Fibroblast of lung (primary cell): Measurements from ENCODE around the gene DRD2. TPM values are rescaled to one million over a fixed set of nuclear protein-coding genes. Genes with fewer than 3 reads are reported as not detected.

ENCODE experiments used
- DNase-seq, 2 donors: peaks; one replicate each; pipeline versions ENCODE4 v3.0.0 to v3.0.0-alpha.2; 2010; ENCODE audit warnings: low read depth in 2 of 2
- H2AFZ ChIP-seq: 2 replicates; pipeline ENCODE4 v1.5.1; 2012; ENCODE audit warnings: low read length, control low read depth, inconsistent platforms
- H3K27ac ChIP-seq: 2 replicates; pipeline ENCODE4 v1.5.1; 2011; ENCODE audit warnings: low read length, control low read depth; ENCODE audit not compliant: insufficient read depth
- H3K27me3 ChIP-seq: 2 replicates; pipeline ENCODE4 v1.5.1; 2011; ENCODE audit warnings: mild to moderate bottlenecking, low read length; ENCODE audit not compliant: control insufficient read depth, insufficient read depth
- H3K36me3 ChIP-seq: 2 replicates; pipeline ENCODE4 v1.5.1; 2011; ENCODE audit warnings: low read length; ENCODE audit not compliant: control insufficient read depth, insufficient read depth
- H3K4me1 ChIP-seq: 2 replicates; pipeline ENCODE4 v1.5.1; 2011; ENCODE audit warnings: low read length; ENCODE audit not compliant: control insufficient read depth, insufficient read depth; ENCODE audit errors: extremely low read depth
- H3K4me2 ChIP-seq: 2 replicates; pipeline ENCODE4 v1.5.1; 2011; ENCODE audit warnings: low read length, control low read depth; ENCODE audit not compliant: insufficient read depth; ENCODE audit errors: extremely low read depth
- H3K4me3 ChIP-seq, 4 experiments: fragments of 200-600 bp in 1 of 4; sonication (generic) in 1 of 4; replicated peaks in 1 of 4; 2 replicates each; pipeline ENCODE4 v1.5.1; 2011 to 2016; ENCODE audit warnings: low read length in 4 of 4, low read depth in 3 of 4, mild to moderate bottlenecking in 3 of 4, control low read depth in 2 of 4, inconsistent platforms in 1 of 4, mixed read lengths in 1 of 4; ENCODE audit not compliant: insufficient read depth in 1 of 4; ENCODE audit errors: control extremely low read depth in 1 of 4
- H3K79me2 ChIP-seq: 2 replicates; pipeline ENCODE4 v1.5.1; 2012; ENCODE audit warnings: mild to moderate bottlenecking, low read length, inconsistent platforms; ENCODE audit not compliant: control insufficient read depth, insufficient read depth
- H3K9ac ChIP-seq: 2 replicates; pipeline ENCODE4 v1.5.1; 2011; ENCODE audit warnings: mild to moderate bottlenecking, low read length, control low read depth; ENCODE audit not compliant: insufficient read depth
- H3K9me3 ChIP-seq: 2 replicates; pipeline ENCODE4 v1.5.1; 2012; ENCODE audit warnings: low read depth, low read length; ENCODE audit not compliant: control insufficient read depth, insufficient read depth
- H4K20me1 ChIP-seq: 2 replicates; pipeline ENCODE4 v1.5.1; 2011; ENCODE audit warnings: low read length; ENCODE audit not compliant: control insufficient read depth, insufficient read depth; ENCODE audit errors: extremely low read depth
- CTCF ChIP-seq, 2 donors: IDR thresholded peaks in 1 of 2; conservative IDR thresholded peaks in 1 of 2; 1 replicate in 1 of 2; 2 replicates in 1 of 2; pipeline ENCODE4 v1.5.1; 2011 to 2012; ENCODE audit warnings: low read length in 2 of 2, control low read depth in 1 of 2, inconsistent platforms in 1 of 2, low read depth in 1 of 2, mild to moderate bottlenecking in 1 of 2
- EZH2 ChIP-seq: IDR thresholded peaks from 2 replicates; pipeline ENCODE4 v1.5.1; 2012; ENCODE audit warnings: low read length, control low read depth, mild to moderate bottlenecking; ENCODE audit errors: missing control alignments
- polyA plus RNA-seq, 2 donors: library from polyadenylated mRNA; depleted of rRNA in 1 of 2; stranded (reverse) in 1 of 2; unstranded in 1 of 2; fragments of >200 nt; gene quantifications; 2 replicates each; pipeline ENCODE4 v1.2.1, GENCODE V29; 2011 to 2012; ENCODE audit warnings: missing spikeins in 1 of 2
- total RNA-seq: library from RNA; depleted of rRNA; stranded (reverse); fragments of >200 nt; gene quantifications from 2 replicates; pipeline ENCODE4 v1.2.1, GENCODE V29; 2014

Gene DRD2
- total and polyA plus RNA-seq, 2 donors (not counting 1 experiment from before 2014, with no cell fraction given), result not detected

DNA sequence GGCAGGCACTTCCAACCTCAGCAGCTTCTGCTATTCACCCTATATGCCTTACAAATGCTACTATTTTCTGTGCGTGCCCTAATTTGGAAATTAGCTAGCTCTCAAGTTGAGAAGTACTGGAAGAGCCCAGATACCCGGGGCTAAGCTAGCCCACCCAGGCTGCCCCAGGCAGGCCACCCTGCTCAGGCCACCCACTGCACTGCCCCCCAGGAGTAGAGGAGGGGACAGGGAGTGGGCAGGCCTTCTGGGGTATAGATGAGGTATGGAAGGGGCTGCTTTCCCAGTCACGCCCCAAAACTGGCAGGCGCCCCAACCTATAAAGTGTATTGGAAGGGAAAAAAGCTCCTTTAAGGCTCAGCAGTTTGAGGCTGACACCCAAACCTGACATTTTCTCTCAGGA lies 43.5 kb downstream of the DRD2 start:
- Histone ChIP-seq H3K9ac (no peak overlapping the region), H4K20me1 (no peaks in the 10 kb centered on the region), H3K4me2 (no peak overlapping the region), H3K27ac (no peak overlapping the region), H2AFZ (no peak overlapping the region), H3K4me1 (no peaks in the 10 kb centered on the region), H3K27me3 (no peaks in the 10 kb centered on the region), H3K4me3 (no peak overlapping the region), H3K9me3 (no peaks in the 10 kb centered on the region), H3K79me2 (no peaks in the 10 kb centered on the region), H3K36me3 (no peaks in the 10 kb centered on the region)
- no peak for DNase-seq
- no peak for TF ChIP-seq EZH2
- TF ChIP-seq CTCF (conservative IDR thresholded peaks at IDR 0.05 in 1 of 2, IDR thresholded peaks at IDR 0.05 in 1 of 2; ENCODE audit: low read depth in 1 of 2, low read length in 2 of 2), result no peak

DNA sequence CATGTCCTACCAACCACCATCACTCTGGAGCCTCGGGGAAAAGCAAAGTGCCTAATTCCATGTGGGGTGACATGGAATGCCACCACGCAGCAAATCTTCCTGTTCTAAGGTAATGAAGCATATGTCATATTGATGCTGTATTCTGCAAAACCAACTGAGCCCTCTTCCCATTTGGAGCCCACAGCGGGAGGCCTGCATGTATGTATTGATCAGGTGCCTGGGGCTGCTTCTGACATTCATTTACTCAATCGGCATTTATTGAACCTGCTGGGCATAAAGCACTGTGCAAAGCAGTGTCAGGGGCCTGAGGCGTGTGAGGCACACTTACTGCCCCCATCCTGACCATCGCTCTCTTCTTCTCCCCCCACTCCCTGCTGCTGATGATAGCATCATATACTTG lies 48.5 kb downstream of the DRD2 start:
- no peaks in the 10 kb centered on the region for H4K20me1 ChIP-seq
- no peak overlapping the region for H3K9ac ChIP-seq
- H2AFZ ChIP-seq, result no peak overlapping the region
- H3K79me2 ChIP-seq, result no peaks in the 10 kb centered on the region
- DNase-seq, result no peak
- H3K9me3 ChIP-seq, result no peaks in the 10 kb centered on the region
- H3K4me2 ChIP-seq, result no peak overlapping the region
- no peak for TF ChIP-seq EZH2
- no peak for TF ChIP-seq CTCF (conservative IDR thresholded peaks at IDR 0.05 in 1 of 2, IDR thresholded peaks at IDR 0.05 in 1 of 2; ENCODE audit: low read depth in 1 of 2, low read length in 2 of 2)
- H3K4me1 ChIP-seq, result no peaks in the 10 kb centered on the region
- H3K36me3 ChIP-seq, result no peaks in the 10 kb centered on the region
- H3K27me3 ChIP-seq, result no peaks in the 10 kb centered on the region
- no peak overlapping the region for H3K4me3 ChIP-seq
- no peak overlapping the region for H3K27ac ChIP-seq

DNA sequence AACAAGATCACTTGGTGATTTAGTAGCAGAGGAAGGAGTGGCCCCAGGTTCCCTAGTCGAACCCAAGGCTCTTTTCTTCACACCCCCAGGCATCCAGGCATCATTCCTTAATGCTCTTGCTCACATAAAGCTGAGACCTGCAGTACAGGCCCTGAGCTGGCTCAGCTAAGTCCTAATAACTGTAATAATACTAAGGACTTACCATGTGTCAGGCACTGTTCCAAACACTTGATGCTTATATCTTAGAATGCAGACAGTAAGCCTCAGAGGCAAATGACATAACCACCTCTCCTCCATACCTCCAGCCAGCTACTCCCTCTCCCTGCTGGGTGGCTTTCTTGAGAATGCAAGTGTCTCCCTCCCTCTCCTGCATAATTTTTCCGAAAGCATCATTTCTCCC lies 54.4 kb downstream of the DRD2 start:
- Histone ChIP-seq H3K27me3 (no peaks in the 10 kb centered on the region), H4K20me1 (no peaks in the 10 kb centered on the region), H3K36me3 (no peaks in the 10 kb centered on the region), H3K4me2 (no peak overlapping the region), H3K4me1 (no peaks in the 10 kb centered on the region), H3K4me3 (no peak overlapping the region), H3K9me3 (no peaks in the 10 kb centered on the region), H2AFZ (no peak overlapping the region), H3K79me2 (no peaks in the 10 kb centered on the region), H3K27ac (no peak overlapping the region), H3K9ac (no peak overlapping the region)
- DNase-seq, result peak in 1 of 2 donors; percentile 4
- no peak for TF ChIP-seq EZH2
- TF ChIP-seq CTCF (conservative IDR thresholded peaks at IDR 0.05 in 1 of 2, IDR thresholded peaks at IDR 0.05 in 1 of 2; ENCODE audit: low read depth in 1 of 2, low read length in 2 of 2), result no peak
